Activated gamma-delta T cell treated with anti-CD3 and anti-CD28 coated beads, Interleukin-2, amount 50 U/mL, for 16 hours (primary cell): ENCODE measurements around the gene PCSK2.

Source experiments
- DNase-seq: peaks from one replicate; pipeline ENCODE4 v3.0.0-alpha.2; 2020; ENCODE audit warnings: low read depth

The PCSK2 gene

GRCh38 chr20:17248224-17248623 lies 21.4 kb downstream of the PCSK2 start:
- no peak for DNase-seq

- no peak for DNase-seq
Measured at GRCh38 chr20:17262786-17263185, 35.9 kb downstream of the PCSK2 start.

GRCh38 chr20:17273717-17274116 lies 46.9 kb downstream of the PCSK2 start:
- no peak for DNase-seq

GRCh38 chr20:17276101-17276500 lies 49.3 kb downstream of the PCSK2 start:
- DNase-seq, result no peak

GRCh38 chr20:17281478-17281877 lies 54.6 kb downstream of the PCSK2 start:
- no peak for DNase-seq

- no peak for DNase-seq
Measured at GRCh38 chr20:17282501-17282900, 55.7 kb downstream of the PCSK2 start.

GRCh38 chr20:17287503-17287902 lies 60.7 kb downstream of the PCSK2 start:
- no peak for DNase-seq

- no peak for DNase-seq
Measured at GRCh38 chr20:17287998-17288397, 61.2 kb downstream of the PCSK2 start.

GRCh38 chr20:17295151-17295726 lies 68.4 kb downstream of the PCSK2 start:
- no peak for DNase-seq

- no peak for DNase-seq
Measured at GRCh38 chr20:17295991-17296390, 69.2 kb downstream of the PCSK2 start.

GRCh38 chr20:17298171-17298570 lies 71.3 kb downstream of the PCSK2 start:
- DNase-seq, result no peak

- DNase-seq, result no peak
Measured at GRCh38 chr20:17298751-17299150, 71.9 kb downstream of the PCSK2 start.

- no peak for DNase-seq
Measured at GRCh38 chr20:17300113-17300512, 73.3 kb downstream of the PCSK2 start.

- no peak for DNase-seq
Measured at GRCh38 chr20:17304774-17305173, 77.9 kb downstream of the PCSK2 start.

- no peak for DNase-seq
Measured at GRCh38 chr20:17306427-17306826, 79.6 kb downstream of the PCSK2 start.

GRCh38 chr20:17314264-17314663 lies 87.4 kb downstream of the PCSK2 start:
- DNase-seq, result no peak

- no peak for DNase-seq
Measured at GRCh38 chr20:17315407-17316231, 88.8 kb downstream of the PCSK2 start.

- no peak for DNase-seq
Measured at GRCh38 chr20:17316316-17317038, 89.6 kb downstream of the PCSK2 start.

GRCh38 chr20:17317341-17317740 lies 90.5 kb downstream of the PCSK2 start:
- no peak for DNase-seq

- DNase-seq, result no peak
Measured at GRCh38 chr20:17320456-17320855, 93.6 kb downstream of the PCSK2 start.

GRCh38 chr20:17326096-17326495 lies 99.3 kb downstream of the PCSK2 start:
- no peak for DNase-seq

- DNase-seq, result no peak
Measured at GRCh38 chr20:17327185-17328148, 100.6 kb downstream of the PCSK2 start.
